K562 (cell line): ENCODE measurements around the gene SOX4. TPM values are rescaled to one million over a fixed set of nuclear protein-coding genes. Genes with fewer than 3 reads are reported as not detected.

ENCODE experiments used
- ATAC-seq: fragments of 200-7000 bp; cut with Tn5 transposase; 3 replicates; pipeline ENCODE4 v1.9.1; 2020; ENCODE audit warnings: moderate library complexity
- BruUV-seq: library from RNA; stranded (reverse); fragments of 400-500 nt; replicated peaks from 2 replicates; lab custom pipeline; 2021; lab: Mats Ljungman, UMichigan
- CTCF ChIA-PET: fragments of 300-600 bp; formaldehyde crosslinking; extraction: SDS; loops from one replicate; lab custom pipeline; 2021; ENCODE audit warnings: low intra/inter-chr PET ratio; lab: Yijun Ruan, JAX
- POLR2A ChIA-PET: fragments of 300-600, 350-650 bp; sonication (Branson Sonifier 250); formaldehyde crosslinking; extraction: SDS; loops from one replicate; lab custom pipeline; 2021; ENCODE audit warnings: antibody characterized with exemption, inconsistent platforms; lab: Yijun Ruan, JAX
- DNase-seq, 4 experiments: peaks; one replicate each; pipeline versions ENCODE4 v3.0.0 to v3.0.0-alpha.2; 2011 to 2018; ENCODE audit warnings: low spot score in 3 of 4, mixed read lengths in 3 of 4; ENCODE audit errors: extremely low read depth in 1 of 4
- FAIRE-seq: peaks from 2 replicates; lab custom pipeline; 2011; peaks lifted over from hg19 to GRCh38; lab: Jason Lieb, UNC
- H2AFZ ChIP-seq: 2 replicates; pipeline ENCODE4 v1.6.0; 2011; ENCODE audit warnings: low read depth, low read length, control low read depth, inconsistent platforms
- H3K27ac ChIP-seq: fragments of 200-600 bp; 3 replicates; pipeline ENCODE4 v1.8.0; 2011; ENCODE audit warnings: low read depth, mild to moderate bottlenecking, control low read depth, inconsistent platforms, low read length, moderate library complexity, mixed read lengths; ENCODE audit errors: extremely low read depth
- H3K27me3 ChIP-seq, 2 experiments: fragments of 300-600 bp in 1 of 2; 2 replicates in 1 of 2; 3 replicates in 1 of 2; pipeline versions ENCODE4 v1.6.0 to v1.8.0; 2011; ENCODE audit warnings: inconsistent platforms in 2 of 2, low read length in 2 of 2, mild to moderate bottlenecking in 1 of 2, mixed read lengths in 1 of 2, moderate library complexity in 1 of 2; ENCODE audit not compliant: control insufficient read depth in 2 of 2, insufficient read depth in 2 of 2
- H3K36me3 ChIP-seq: fragments of 300-600 bp; 3 replicates; pipeline ENCODE4 v1.8.0; 2011; ENCODE audit warnings: mild to moderate bottlenecking, low read length, inconsistent platforms; ENCODE audit not compliant: control insufficient read depth, insufficient read depth
- H3K4me1 ChIP-seq, 2 experiments: fragments of 200-600 bp in 1 of 2; replicated peaks in 1 of 2; 2 replicates in 1 of 2; 3 replicates in 1 of 2; pipeline versions ENCODE4 v1.5.1 to v1.8.0; 2011; ENCODE audit warnings: inconsistent platforms in 2 of 2, low read length in 2 of 2, mild to moderate bottlenecking in 1 of 2, mixed read lengths in 1 of 2, moderate library complexity in 1 of 2; ENCODE audit not compliant: control insufficient read depth in 2 of 2, insufficient read depth in 2 of 2
- H3K4me2 ChIP-seq: 2 replicates; pipeline ENCODE4 v1.6.1; 2011; ENCODE audit warnings: low read length, control low read depth, inconsistent platforms, mixed read lengths; ENCODE audit not compliant: insufficient read depth
- H3K4me3 ChIP-seq: fragments of 200-600 bp; sonication (generic), shearing (Covaris generic); 2 replicates; pipeline ENCODE4 v1.5.1; 2016; ENCODE audit warnings: control low read depth, inconsistent platforms
- H3K79me2 ChIP-seq: fragments of 200-600 bp; 3 replicates; pipeline ENCODE4 v1.8.0; 2011; ENCODE audit warnings: low read length, inconsistent platforms; ENCODE audit not compliant: control insufficient read depth, insufficient read depth
- H3K9ac ChIP-seq, 2 experiments: 2 replicates each; pipeline versions ENCODE4 v1.6.0 to v1.6.1; 2011; ENCODE audit warnings: low read depth in 2 of 2, low read length in 2 of 2, control low read depth in 1 of 2, inconsistent platforms in 1 of 2, mild to moderate bottlenecking in 1 of 2, mixed read lengths in 1 of 2; ENCODE audit not compliant: insufficient read depth in 1 of 2
- H3K9me1 ChIP-seq: one replicate; pipeline ENCODE4 v1.6.0; 2011; ENCODE audit warnings: inconsistent platforms, mild to moderate bottlenecking, low read length, moderate library complexity; ENCODE audit not compliant: control insufficient read depth, insufficient read depth
- H3K9me3 ChIP-seq: replicated peaks from 2 replicates; pipeline ENCODE4 v1.5.1; 2011; ENCODE audit warnings: low read depth, low read length, inconsistent platforms; ENCODE audit not compliant: control insufficient read depth, insufficient read depth
- H4K20me1 ChIP-seq: replicated peaks from 2 replicates; pipeline ENCODE4 v1.6.1; 2011; ENCODE audit warnings: low read length, inconsistent platforms, mixed read lengths; ENCODE audit not compliant: control insufficient read depth, insufficient read depth
- CBFB ChIP-seq: sonication (generic); formaldehyde crosslinking; IDR thresholded peaks from 2 replicates; pipeline ENCODE4 v1.4.0; 2020; ENCODE audit warnings: mild to moderate bottlenecking, missing genetic modification reagents
- MYBL2 ChIP-seq, 2 experiments: fragments of 450-650 bp in 1 of 2; sonication (generic) in 1 of 2; formaldehyde crosslinking in 1 of 2; IDR thresholded peaks; 2 replicates each; pipeline versions ENCODE4 v1.6.1 to v1.8.1; 2017 to 2022; ENCODE audit warnings: borderline replicate concordance in 1 of 2, inconsistent platforms in 1 of 2, low read depth in 1 of 2, mild to moderate bottlenecking in 1 of 2, missing genetic modification reagents in 1 of 2, moderate library complexity in 1 of 2
- TAF7 ChIP-seq: fragments of 450-650 bp; IDR thresholded peaks from 2 replicates; pipeline ENCODE4 v1.6.1; 2016; ENCODE audit warnings: missing genetic modification characterization, missing compliant biosample characterization
- U2AF1 ChIP-seq: fragments of 200-400 bp; formaldehyde crosslinking; optimal IDR thresholded peaks from 2 replicates; pipeline ENCODE3; 2017; ENCODE audit warnings: mild to moderate bottlenecking, low read depth, low read length, moderate library complexity
- WGBS: fragments of 100-300 bp; shearing (Covaris generic); methylation state at CpG from one replicate; pipeline ENCODE4 v1.1.6; 2016; ENCODE audit warnings: low coverage, mixed read lengths; ENCODE audit not compliant: insufficient coverage; ENCODE audit errors: missing lambda C conversion rate; 5-methylcytosine and 5-hydroxymethylcytosine counted together
- in situ Hi-C: fragments of 300-500 bp; cut with MboI; formaldehyde crosslinking; loops from 4 replicates; pipeline ENCODE4 v1.15.0; 2018; ENCODE audit warnings: inconsistent platforms, mixed read lengths
- intact Hi-C: fragments of 100-400 bp; cut with micrococcal nuclease; formaldehyde crosslinking; loops from 2 replicates; pipeline ENCODE4 v1.14.2; 2022
- polyA plus RNA-seq, 8 experiments: library from polyadenylated mRNA; depleted of rRNA in 4 of 8; stranded (reverse) in 5 of 8; unstranded in 3 of 8; fragments of >200 nt; fragmentation: Nextera tagmentation in 2 of 8; fragmentation: Illumina TruSeq in 1 of 8; extraction: Ambion mirVana in 2 of 8; extraction: Trizol in 1 of 8; gene quantifications; 2 replicates each; pipeline versions ENCODE4 v1.2.1 to v1.2.3, GENCODE V29; 2011 to 2014; ENCODE audit warnings: inconsistent platforms in 1 of 8, missing spikeins in 1 of 8
- total RNA-seq, 7 experiments: library from RNA; depleted of rRNA in 6 of 7; stranded (reverse); fragments of >200 nt in 6 of 7; fragmentation: Illumina TruSeq in 2 of 7; extraction: Trizol in 2 of 7; gene quantifications; 2 replicates each; pipeline versions ENCODE4 v1.2.1 to v1.2.3, GENCODE V29; 2011 to 2021; ENCODE audit warnings: low replicate concordance in 1 of 7

The SOX4 gene
- total and polyA plus RNA-seq, 9 of the 15 experiments (the other 6 are each of a cell fraction or from before 2014, with no cell fraction given): 0.03 to 0.29 (median 0.04) TPM

- TF ChIP-seq MYBL2 (IDR thresholded peaks at IDR 0.05; ENCODE audit: low read depth): no peak
- TF ChIP-seq MYBL2 (CRISPR knock-in tag; IDR thresholded peaks at IDR 0.05; ENCODE audit: borderline replicate concordance): no peak
Measured at GRCh38 chr6:21595285-21596144, 2.0 kb downstream of the SOX4 start (continued).

- no peak for FAIRE-seq
- no peak for TF ChIP-seq TAF7 (tag)
- TF ChIP-seq U2AF1: no peak
- TF ChIP-seq CBFB: no peak
- Histone ChIP-seq H3K79me2 (no peaks in the 10 kb centered on the region), H3K36me3 (no peaks in the 10 kb centered on the region), H3K9ac (no peak overlapping the region), H3K4me2 (no peak overlapping the region), H3K4me3 (no peak overlapping the region), H3K27ac (no peak overlapping the region), H3K9me1 (no peaks in the 10 kb centered on the region), H3K4me1 (peaks cover 0 to 23% of the 10 kb centered on the region in 2 experiments; a peak in 2 of 5 replicates), H2AFZ (no peak overlapping the region), H3K27me3 (peaks cover 13 to 21% of the 10 kb centered on the region in 2 experiments), H4K20me1 (no peaks in the 10 kb centered on the region), H3K9me3 (no peaks in the 10 kb centered on the region)
- WGBS: 21% methylated on average over 30 of the region's 43 CpGs
- POLR2A ChIA-PET: interaction anchor here (0.6 kb wide), 1 partner anchor 1038 kb away, joined by 4 read pairs; no protein-coding TSS in a partner anchor
- no peak for DNase-seq
- no TSS peak for BruUV-seq
- peak; percentile 22; the same call in 1 of the 3 replicates for ATAC-seq
- in situ Hi-C loops: no loop called here
- intact Hi-C loops: loop anchor here (10.0 kb wide), 3 partner anchors 722 to 1502 kb away; no protein-coding TSS in a partner anchor
- CTCF ChIA-PET: no interaction called here
Measured at GRCh38 chr6:21596145-21596948, 2.8 kb downstream of the SOX4 start.
